Ascending aorta (tissue), 2 donors: ENCODE measurements around the gene TRPM3. TPM values are rescaled to one million over a fixed set of nuclear protein-coding genes. Genes with fewer than 3 reads are reported as not detected.

ENCODE experiments used
- DNase-seq, 2 donors: peaks; one replicate each; pipeline ENCODE4 v3.0.0-alpha.2; 2019; ENCODE audit warnings: low spot score in 2 of 2
- H3K27ac ChIP-seq, 2 donors: fragments of 200-600 bp; sonication (generic); one replicate each; pipeline ENCODE4 v1.5.1; 2016 to 2017; ENCODE audit warnings: mild to moderate bottlenecking in 1 of 2
- H3K27me3 ChIP-seq: fragments of 200-600 bp; sonication (generic); one replicate; pipeline ENCODE4 v1.5.1; 2017
- H3K36me3 ChIP-seq, 2 donors: fragments of 200-600 bp; sonication (generic); one replicate each; pipeline ENCODE4 v1.5.1; 2016
- H3K4me1 ChIP-seq, 2 donors: fragments of 200-600 bp; sonication (generic); one replicate each; pipeline ENCODE4 v1.5.1; 2016 to 2017; ENCODE audit warnings: mild to moderate bottlenecking in 1 of 2
- H3K4me3 ChIP-seq, 2 donors: fragments of 200-600 bp; sonication (generic); one replicate each; pipeline ENCODE4 v1.5.1; 2016 to 2017; ENCODE audit warnings: mild to moderate bottlenecking in 1 of 2
- H3K9me3 ChIP-seq, 2 donors: fragments of 200-600 bp; sonication (generic); one replicate each; pipeline ENCODE4 v1.5.1; 2016
- intact Hi-C: fragments of 100-400 bp; cut with DNase I; formaldehyde crosslinking; loops from one replicate; pipeline ENCODE4 v1.15.1; 2023
- total RNA-seq: library from RNA; depleted of rRNA; stranded (reverse); fragments of >200 nt; gene quantifications from one replicate; pipeline ENCODE4 v1.1.0, GENCODE V29; 2016
- TF ChIP-seq, protein P1 (sequence below), 3 experiments: fragments of 200-600 bp in 2 of 3; fragments of 450-650 bp in 1 of 3; sonication (generic) in 2 of 3; IDR thresholded peaks; one replicate each; pipeline ENCODE4 v1.5.1; 2016 to 2019; ENCODE audit warnings: antibody characterized with exemption in 3 of 3, mild to moderate bottlenecking in 1 of 3, moderate library complexity in 1 of 3

TRPM3 gene
- total RNA-seq, 1 donor from 2014 or later: 3.3 TPM

DNA sequence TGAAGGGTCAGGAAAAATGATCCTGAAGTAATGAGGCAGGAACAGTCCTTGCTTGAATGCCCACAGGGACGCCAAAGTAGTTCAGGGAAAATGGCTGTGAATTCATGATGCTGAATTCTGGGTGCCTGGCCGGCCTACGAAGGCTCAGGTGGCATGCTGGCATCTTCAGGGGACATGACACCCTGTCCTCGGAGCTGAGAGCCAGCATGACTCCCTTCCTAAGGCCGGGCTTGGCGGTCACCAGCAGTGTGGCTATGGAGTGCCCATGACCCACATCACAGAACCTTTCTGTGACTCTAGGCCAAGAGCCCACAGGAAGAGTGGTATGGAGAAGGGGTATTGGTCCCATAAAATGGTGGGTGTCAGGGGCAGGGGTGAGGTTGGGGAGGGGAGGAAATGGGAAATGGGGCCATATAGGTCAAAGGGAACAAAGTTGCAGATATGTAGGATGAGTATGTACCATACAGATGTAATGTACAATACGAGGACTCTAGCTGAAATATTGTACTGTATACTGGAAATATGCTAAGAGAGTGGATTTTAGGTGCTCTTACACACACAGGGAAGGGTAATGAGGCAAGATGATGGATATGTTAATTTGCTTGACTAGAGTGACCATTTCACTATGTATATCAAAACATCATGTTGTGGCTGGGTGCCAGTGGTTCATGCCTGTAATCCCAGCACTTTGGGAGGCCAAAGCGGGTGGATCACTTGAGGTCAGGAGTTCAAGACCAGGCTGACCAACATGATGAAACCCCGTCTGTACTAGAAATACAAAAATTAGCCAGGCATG, 504.2 kb downstream of the TRPM3 start:
- no peak overlapping the region for H3K4me3 ChIP-seq
- H3K27me3 ChIP-seq: no peaks in the 10 kb centered on the region
- peaks cover 3 to 15% of the 10 kb centered on the region in 2 donors for H3K4me1 ChIP-seq
- intact Hi-C loops: loop anchor here (10.0 kb wide), 1 partner anchor 642 kb away; no protein-coding TSS in a partner anchor
- no peak overlapping the region for H3K27ac ChIP-seq
- no peak for DNase-seq
- no peaks in the 10 kb centered on the region for H3K36me3 ChIP-seq
- no peaks in the 10 kb centered on the region for H3K9me3 ChIP-seq
- TF ChIP-seq, protein P1, sequence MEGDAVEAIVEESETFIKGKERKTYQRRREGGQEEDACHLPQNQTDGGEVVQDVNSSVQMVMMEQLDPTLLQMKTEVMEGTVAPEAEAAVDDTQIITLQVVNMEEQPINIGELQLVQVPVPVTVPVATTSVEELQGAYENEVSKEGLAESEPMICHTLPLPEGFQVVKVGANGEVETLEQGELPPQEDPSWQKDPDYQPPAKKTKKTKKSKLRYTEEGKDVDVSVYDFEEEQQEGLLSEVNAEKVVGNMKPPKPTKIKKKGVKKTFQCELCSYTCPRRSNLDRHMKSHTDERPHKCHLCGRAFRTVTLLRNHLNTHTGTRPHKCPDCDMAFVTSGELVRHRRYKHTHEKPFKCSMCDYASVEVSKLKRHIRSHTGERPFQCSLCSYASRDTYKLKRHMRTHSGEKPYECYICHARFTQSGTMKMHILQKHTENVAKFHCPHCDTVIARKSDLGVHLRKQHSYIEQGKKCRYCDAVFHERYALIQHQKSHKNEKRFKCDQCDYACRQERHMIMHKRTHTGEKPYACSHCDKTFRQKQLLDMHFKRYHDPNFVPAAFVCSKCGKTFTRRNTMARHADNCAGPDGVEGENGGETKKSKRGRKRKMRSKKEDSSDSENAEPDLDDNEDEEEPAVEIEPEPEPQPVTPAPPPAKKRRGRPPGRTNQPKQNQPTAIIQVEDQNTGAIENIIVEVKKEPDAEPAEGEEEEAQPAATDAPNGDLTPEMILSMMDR (IDR thresholded peaks at IDR 0.05): no peak

DNA sequence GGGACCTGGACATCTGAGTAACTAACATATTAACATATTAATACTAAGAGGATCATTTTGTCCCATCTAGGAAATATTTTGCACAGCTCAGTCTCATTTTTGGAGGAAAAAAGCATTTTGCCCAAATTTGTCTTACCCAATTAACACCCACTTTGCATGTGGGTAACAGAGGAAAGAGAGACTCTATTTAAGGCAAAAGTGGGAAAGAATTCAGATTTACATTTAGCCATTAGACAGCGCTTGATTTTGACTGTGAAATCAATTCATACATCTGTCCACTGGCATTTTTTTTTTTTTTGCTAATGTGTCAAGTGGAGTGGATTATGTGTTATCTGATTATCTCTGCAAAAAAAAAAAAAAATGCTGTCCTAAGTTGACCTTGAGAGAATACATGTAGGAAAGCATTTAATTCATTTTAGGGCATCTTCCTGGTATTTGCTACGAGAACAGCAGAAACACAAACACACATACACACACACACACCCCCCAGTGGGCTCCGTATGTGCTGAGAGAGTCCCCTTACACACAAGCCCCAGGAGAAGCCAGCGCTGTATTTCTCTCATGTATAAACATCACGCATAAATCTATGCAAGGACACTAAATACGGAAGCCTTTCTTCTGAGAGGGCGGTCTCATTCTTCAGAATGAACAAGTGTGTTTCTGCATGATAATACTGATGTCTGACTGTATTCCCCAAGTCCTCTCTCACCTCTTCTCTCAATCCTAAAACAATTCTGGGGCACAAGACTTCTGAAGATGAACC, 505.0 kb downstream of the TRPM3 start:
- intact Hi-C loops: loop anchor here (10.0 kb wide), 1 partner anchor 642 kb away; no protein-coding TSS in a partner anchor
- peaks cover 3 to 15% of the 10 kb centered on the region in 2 donors for H3K4me1 ChIP-seq
- no peak overlapping the region for H3K4me3 ChIP-seq
- no peak for DNase-seq
- TF ChIP-seq, protein P1 (IDR thresholded peaks at IDR 0.05): no peak
- no peaks in the 10 kb centered on the region for H3K9me3 ChIP-seq
- H3K36me3 ChIP-seq: no peaks in the 10 kb centered on the region
- no peaks in the 10 kb centered on the region for H3K27me3 ChIP-seq
- H3K27ac ChIP-seq: no peak overlapping the region

DNA sequence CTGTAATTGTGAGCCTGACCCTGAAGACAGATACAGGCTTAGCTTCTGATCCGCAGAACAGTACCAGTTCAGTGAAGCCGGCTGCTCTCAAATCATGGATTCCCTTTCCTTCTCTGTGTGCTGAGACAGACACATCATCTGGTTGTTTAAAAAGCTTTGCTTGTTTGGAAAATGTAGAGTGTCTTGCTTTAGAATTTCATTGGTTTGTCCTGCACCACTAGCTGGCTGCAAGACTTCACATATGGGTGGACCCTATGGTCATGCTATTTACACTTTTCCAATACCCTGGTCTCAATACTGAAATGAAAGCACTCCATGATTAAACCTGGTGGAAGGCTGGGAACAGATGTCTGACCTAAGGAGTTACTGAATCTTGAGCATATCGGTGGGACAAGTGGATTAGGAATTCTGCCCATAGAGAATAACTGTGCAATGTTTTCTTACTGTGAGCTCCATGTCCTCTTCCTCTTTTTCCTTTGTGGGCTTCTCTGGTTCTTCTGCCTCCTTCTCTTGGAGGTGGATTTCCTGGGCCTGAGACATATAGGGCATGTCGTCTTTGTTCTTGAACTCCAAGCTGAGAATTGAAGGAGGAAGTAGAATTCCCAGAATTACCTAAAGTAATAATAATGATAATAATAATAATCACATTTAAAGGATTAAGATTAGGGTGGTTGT, 505.8 kb downstream of the TRPM3 start:
- no peak for DNase-seq
- TF ChIP-seq, protein P1 (IDR thresholded peaks at IDR 0.05): no peak
- no peak overlapping the region for H3K27ac ChIP-seq
- H3K9me3 ChIP-seq: no peaks in the 10 kb centered on the region
- no peaks in the 10 kb centered on the region for H3K36me3 ChIP-seq
- H3K4me1 ChIP-seq: peaks cover 3 to 15% of the 10 kb centered on the region in 2 donors
- intact Hi-C loops: loop anchor here (10.0 kb wide), 1 partner anchor 641 kb away; no protein-coding TSS in a partner anchor
- H3K4me3 ChIP-seq: no peak overlapping the region
- H3K27me3 ChIP-seq: no peaks in the 10 kb centered on the region

DNA sequence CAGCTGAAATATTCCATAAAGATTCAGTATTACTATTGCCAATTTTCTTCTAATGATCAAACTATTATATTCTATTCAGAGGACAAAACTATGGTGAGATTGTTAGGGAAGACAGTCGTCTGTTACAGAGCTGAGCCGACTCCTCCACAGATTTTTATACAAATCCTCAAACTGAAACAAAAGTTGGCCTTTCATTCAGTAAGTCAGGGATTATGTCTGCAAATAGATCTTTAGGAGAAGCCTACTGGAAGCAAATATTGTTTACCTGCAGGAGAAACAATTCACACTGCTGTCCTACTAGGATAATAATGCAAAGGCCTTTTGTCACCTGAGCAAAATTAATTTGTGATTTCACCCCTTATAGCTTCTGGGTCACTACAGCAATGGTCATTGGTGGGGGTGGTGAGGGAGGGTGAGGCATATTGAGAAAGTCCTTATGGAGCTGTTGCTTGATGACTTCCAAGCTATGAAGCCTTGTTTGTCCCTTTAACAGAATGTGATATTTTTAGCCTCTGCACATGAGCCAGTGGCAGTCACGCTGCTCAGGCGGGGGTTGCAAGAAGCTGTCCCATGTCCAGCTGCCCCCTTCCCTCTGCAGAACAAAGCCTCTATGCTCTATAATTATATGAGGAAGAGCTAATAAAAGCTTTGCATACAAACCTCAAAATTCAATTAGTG, 506.5 kb downstream of the TRPM3 start:
- Histone ChIP-seq H3K4me3 (no peak overlapping the region), H3K9me3 (no peaks in the 10 kb centered on the region), H3K27ac (no peak overlapping the region), H3K36me3 (no peaks in the 10 kb centered on the region), H3K27me3 (no peaks in the 10 kb centered on the region), H3K4me1 (peaks cover 3 to 15% of the 10 kb centered on the region in 2 donors)
- intact Hi-C loops: loop anchor here (10.0 kb wide), 1 partner anchor 640 kb away; no protein-coding TSS in a partner anchor
- DNase-seq: no peak
- TF ChIP-seq, protein P1 (IDR thresholded peaks at IDR 0.05): no peak
